ENCODE data around the gene IPCEF1.
"Not testable (repeated sequence)": the region's sequence is repeated elsewhere in the genome, so short reads cannot be mapped to it uniquely, and the experiment has no call there.

IPCEF1 gene

DNA sequence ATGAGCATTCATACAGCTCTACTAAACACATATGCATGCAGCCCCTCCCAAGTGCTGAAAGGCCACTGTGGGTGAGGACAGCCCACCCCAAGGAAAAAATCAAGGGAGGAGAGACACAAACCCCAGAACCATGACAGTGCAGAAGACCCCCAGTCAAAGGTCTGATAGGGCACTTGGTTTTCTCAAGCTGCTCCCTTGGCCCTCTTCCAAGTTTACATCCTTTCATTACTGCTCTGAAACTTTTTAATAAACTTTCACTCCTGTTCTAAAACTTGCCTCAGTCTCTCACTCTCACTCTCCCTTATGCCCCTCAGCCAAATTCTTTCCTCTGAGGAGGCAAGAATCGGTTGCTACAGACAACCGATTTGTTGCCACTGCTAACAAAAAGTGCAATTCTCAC, 24.9 kb downstream of the IPCEF1 start:
- peaks cover 11% of the 10 kb centered on the region for H3K4me1 ChIP-seq (ENCODE audit: control insufficient read depth, insufficient read depth, low read length)
- H3K36me3 ChIP-seq (ENCODE audit: control insufficient read depth, insufficient read depth, low read length): no peaks in the 10 kb centered on the region
- H3K9ac ChIP-seq (ENCODE audit: low read depth, low read length): no peak overlapping the region
- H3K4me3 ChIP-seq (ENCODE audit: low read depth, low read length): no peak overlapping the region
- no peaks in the 10 kb centered on the region for H3K9me3 ChIP-seq (ENCODE audit: control insufficient read depth, insufficient read depth, low read length)
- no peak overlapping the region for H3K27ac ChIP-seq (ENCODE audit: low read depth, low read length)
- no peaks in the 10 kb centered on the region for H3K27me3 ChIP-seq (ENCODE audit: control insufficient read depth, insufficient read depth, low read length)

- no peaks in the 10 kb centered on the region for H3K9me3 ChIP-seq (ENCODE audit: control insufficient read depth, insufficient read depth, low read length)
- H3K27ac ChIP-seq (ENCODE audit: low read depth, low read length): no peak overlapping the region
- H3K9ac ChIP-seq (ENCODE audit: low read depth, low read length): no peak overlapping the region
- H3K27me3 ChIP-seq (ENCODE audit: control insufficient read depth, insufficient read depth, low read length): no peaks in the 10 kb centered on the region
- no peak overlapping the region for H3K4me3 ChIP-seq (ENCODE audit: low read depth, low read length)
- peaks cover 11% of the 10 kb centered on the region for H3K4me1 ChIP-seq (ENCODE audit: control insufficient read depth, insufficient read depth, low read length)
- no peaks in the 10 kb centered on the region for H3K36me3 ChIP-seq (ENCODE audit: control insufficient read depth, insufficient read depth, low read length)
Observed at GRCh38 chr6:154329350-154330170, 27.0 kb downstream of the IPCEF1 start.

DNA sequence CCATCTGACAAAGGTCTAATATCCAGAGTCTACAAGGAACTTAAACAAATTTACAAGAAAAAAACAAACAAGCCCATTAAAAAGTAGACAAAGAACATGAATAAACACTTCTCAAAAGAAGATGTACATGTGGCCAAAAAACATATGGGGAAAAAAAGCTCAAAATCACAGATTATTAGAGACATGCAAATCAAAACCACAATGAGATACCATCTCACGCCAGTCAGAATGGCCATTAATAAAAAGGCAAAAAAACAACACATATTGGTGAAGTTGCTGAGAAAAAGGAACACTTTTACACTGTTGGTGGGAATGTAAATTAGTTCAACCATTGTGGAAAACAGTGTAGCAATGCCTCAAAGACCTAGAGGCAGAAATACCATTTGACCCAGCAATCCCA, 29.3 kb downstream of the IPCEF1 start:
- H3K9ac ChIP-seq (ENCODE audit: low read depth, low read length); H3K36me3 ChIP-seq (ENCODE audit: control insufficient read depth, insufficient read depth, low read length); H3K27ac ChIP-seq (ENCODE audit: low read depth, low read length); H3K4me3 ChIP-seq (ENCODE audit: low read depth, low read length); H3K9me3 ChIP-seq (ENCODE audit: control insufficient read depth, insufficient read depth, low read length); H3K27me3 ChIP-seq (ENCODE audit: control insufficient read depth, insufficient read depth, low read length): not testable (repeated sequence)
- peaks cover 11% of the 10 kb centered on the region for H3K4me1 ChIP-seq (ENCODE audit: control insufficient read depth, insufficient read depth, low read length)

GRCh38 chr6:154325142-154325541, 31.5 kb downstream of the IPCEF1 start:
- Histone ChIP-seq H3K4me1 (ENCODE audit: control insufficient read depth, insufficient read depth, low read length) (peaks cover 6% of the 10 kb centered on the region), H3K9me3 (ENCODE audit: control insufficient read depth, insufficient read depth, low read length) (no peaks in the 10 kb centered on the region), H3K27me3 (ENCODE audit: control insufficient read depth, insufficient read depth, low read length) (no peaks in the 10 kb centered on the region), H3K4me3 (ENCODE audit: low read depth, low read length) (no peak overlapping the region), H3K36me3 (ENCODE audit: control insufficient read depth, insufficient read depth, low read length) (no peaks in the 10 kb centered on the region), H3K27ac (ENCODE audit: low read depth, low read length) (no peak overlapping the region), H3K9ac (ENCODE audit: low read depth, low read length) (no peak overlapping the region)

DNA sequence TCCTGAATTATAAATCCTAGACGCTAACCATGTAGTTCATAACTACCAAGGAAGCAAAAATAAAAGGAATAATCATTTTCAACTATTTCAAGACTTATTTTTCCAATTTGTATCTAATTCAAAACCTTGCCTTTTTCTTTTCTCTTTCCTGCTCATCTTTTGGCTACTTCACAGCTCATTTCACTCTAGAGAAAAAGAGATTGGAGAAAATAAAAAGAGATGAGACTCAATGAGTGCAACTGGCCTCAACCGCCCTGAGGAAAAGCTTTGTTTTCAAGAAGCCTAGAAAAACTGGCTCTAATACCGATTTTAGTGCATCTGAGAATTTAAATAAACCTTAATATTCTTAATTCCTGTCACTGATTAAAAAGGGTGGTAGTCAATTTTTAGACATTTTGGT, 36.4 kb downstream of the IPCEF1 start:
- H3K27me3 ChIP-seq (ENCODE audit: control insufficient read depth, insufficient read depth, low read length): no peaks in the 10 kb centered on the region
- H3K36me3 ChIP-seq (ENCODE audit: control insufficient read depth, insufficient read depth, low read length): no peaks in the 10 kb centered on the region
- H3K4me3 ChIP-seq (ENCODE audit: low read depth, low read length): no peak overlapping the region
- H3K9me3 ChIP-seq (ENCODE audit: control insufficient read depth, insufficient read depth, low read length): no peaks in the 10 kb centered on the region
- H3K4me1 ChIP-seq (ENCODE audit: control insufficient read depth, insufficient read depth, low read length): no peaks in the 10 kb centered on the region
- H3K9ac ChIP-seq (ENCODE audit: low read depth, low read length): no peak overlapping the region
- no peak overlapping the region for H3K27ac ChIP-seq (ENCODE audit: low read depth, low read length)

- Histone ChIP-seq H3K4me1 (ENCODE audit: control insufficient read depth, insufficient read depth, low read length) (no peaks in the 10 kb centered on the region), H3K9me3 (ENCODE audit: control insufficient read depth, insufficient read depth, low read length) (no peaks in the 10 kb centered on the region), H3K27me3 (ENCODE audit: control insufficient read depth, insufficient read depth, low read length) (no peaks in the 10 kb centered on the region), H3K9ac (ENCODE audit: low read depth, low read length) (no peak overlapping the region), H3K4me3 (ENCODE audit: low read depth, low read length) (no peak overlapping the region), H3K36me3 (ENCODE audit: control insufficient read depth, insufficient read depth, low read length) (no peaks in the 10 kb centered on the region), H3K27ac (ENCODE audit: low read depth, low read length) (no peak overlapping the region)
Observed at GRCh38 chr6:154319231-154319858, 37.3 kb downstream of the IPCEF1 start.

DNA sequence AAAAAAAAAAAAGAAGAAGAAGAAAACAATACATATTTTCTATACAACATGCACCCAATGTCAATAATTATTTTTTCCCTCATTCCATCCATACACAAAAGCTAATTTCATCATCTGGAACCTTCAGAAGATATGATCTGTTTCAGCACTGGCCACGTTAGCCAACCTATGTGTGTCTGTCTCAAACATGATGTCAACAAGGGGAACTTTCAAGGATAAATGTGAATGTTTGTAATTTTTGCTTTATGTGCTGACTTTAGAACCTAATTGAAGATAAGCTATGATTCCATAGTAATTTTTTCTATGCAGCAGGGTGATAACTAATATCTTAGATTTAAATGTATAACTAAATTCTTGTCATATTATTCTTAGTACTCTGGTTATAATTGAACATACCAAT, 37.9 kb downstream of the IPCEF1 start:
- Histone ChIP-seq H3K9ac (ENCODE audit: low read depth, low read length) (no peak overlapping the region), H3K9me3 (ENCODE audit: control insufficient read depth, insufficient read depth, low read length) (no peaks in the 10 kb centered on the region), H3K36me3 (ENCODE audit: control insufficient read depth, insufficient read depth, low read length) (no peaks in the 10 kb centered on the region), H3K27me3 (ENCODE audit: control insufficient read depth, insufficient read depth, low read length) (no peaks in the 10 kb centered on the region), H3K4me1 (ENCODE audit: control insufficient read depth, insufficient read depth, low read length) (no peaks in the 10 kb centered on the region), H3K4me3 (ENCODE audit: low read depth, low read length) (no peak overlapping the region), H3K27ac (ENCODE audit: low read depth, low read length) (no peak overlapping the region)

- H3K27ac ChIP-seq (ENCODE audit: low read depth, low read length): no peak overlapping the region
- no peaks in the 10 kb centered on the region for H3K36me3 ChIP-seq (ENCODE audit: control insufficient read depth, insufficient read depth, low read length)
- H3K9ac ChIP-seq (ENCODE audit: low read depth, low read length): no peak overlapping the region
- H3K27me3 ChIP-seq (ENCODE audit: control insufficient read depth, insufficient read depth, low read length): no peaks in the 10 kb centered on the region
- H3K9me3 ChIP-seq (ENCODE audit: control insufficient read depth, insufficient read depth, low read length): no peaks in the 10 kb centered on the region
- no peak overlapping the region for H3K4me3 ChIP-seq (ENCODE audit: low read depth, low read length)
- H3K4me1 ChIP-seq (ENCODE audit: control insufficient read depth, insufficient read depth, low read length): no peaks in the 10 kb centered on the region
Observed at GRCh38 chr6:154316131-154316530, 40.5 kb downstream of the IPCEF1 start.

DNA sequence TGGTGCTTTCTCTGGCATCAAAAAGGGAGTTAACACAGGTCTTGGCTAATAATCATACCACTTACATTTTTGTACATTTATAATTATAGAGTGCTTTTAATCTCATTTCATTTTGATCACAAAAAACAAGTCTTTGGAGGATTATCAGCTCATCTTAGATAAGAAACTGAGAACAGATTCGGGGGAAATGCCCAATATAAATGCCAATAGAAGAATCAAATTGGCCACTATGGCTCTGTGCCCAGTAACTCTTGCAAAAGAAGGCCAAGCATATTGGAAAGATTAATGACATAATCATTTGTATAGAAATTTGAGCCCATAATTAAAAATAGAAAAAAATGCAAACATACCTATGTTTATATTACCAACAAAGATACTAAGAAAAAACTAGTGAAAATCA, 42.5 kb downstream of the IPCEF1 start:
- Histone ChIP-seq H3K9me3 (ENCODE audit: control insufficient read depth, insufficient read depth, low read length) (no peaks in the 10 kb centered on the region), H3K27me3 (ENCODE audit: control insufficient read depth, insufficient read depth, low read length) (no peaks in the 10 kb centered on the region), H3K4me3 (ENCODE audit: low read depth, low read length) (no peak overlapping the region), H3K27ac (ENCODE audit: low read depth, low read length) (no peak overlapping the region), H3K9ac (ENCODE audit: low read depth, low read length) (no peak overlapping the region), H3K36me3 (ENCODE audit: control insufficient read depth, insufficient read depth, low read length) (no peaks in the 10 kb centered on the region), H3K4me1 (ENCODE audit: control insufficient read depth, insufficient read depth, low read length) (no peaks in the 10 kb centered on the region)

DNA sequence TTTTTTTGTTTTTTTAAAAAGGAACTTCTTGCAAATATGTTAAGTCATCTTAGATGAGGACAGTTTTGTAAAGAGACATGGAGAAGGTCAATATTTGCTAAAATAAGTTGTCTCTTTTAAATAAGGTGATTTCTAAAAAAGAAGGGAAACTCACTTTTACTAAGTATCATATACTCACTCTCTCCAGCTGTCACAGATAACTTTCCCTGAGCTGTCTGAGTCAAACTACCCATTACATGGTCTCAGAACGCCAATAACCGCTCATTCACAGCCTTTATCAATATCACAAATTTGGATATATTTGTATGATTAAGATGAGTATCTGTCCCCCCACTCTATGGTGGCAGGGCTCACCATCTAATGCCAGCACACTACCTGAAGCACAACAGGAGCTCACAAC, 47.6 kb downstream of the IPCEF1 start:
- Histone ChIP-seq H3K4me1 (ENCODE audit: control insufficient read depth, insufficient read depth, low read length) (no peaks in the 10 kb centered on the region), H3K9me3 (ENCODE audit: control insufficient read depth, insufficient read depth, low read length) (no peaks in the 10 kb centered on the region), H3K4me3 (ENCODE audit: low read depth, low read length) (no peak overlapping the region), H3K27me3 (ENCODE audit: control insufficient read depth, insufficient read depth, low read length) (no peaks in the 10 kb centered on the region), H3K9ac (ENCODE audit: low read depth, low read length) (no peak overlapping the region), H3K27ac (ENCODE audit: low read depth, low read length) (no peak overlapping the region), H3K36me3 (ENCODE audit: control insufficient read depth, insufficient read depth, low read length) (no peaks in the 10 kb centered on the region)

DNA sequence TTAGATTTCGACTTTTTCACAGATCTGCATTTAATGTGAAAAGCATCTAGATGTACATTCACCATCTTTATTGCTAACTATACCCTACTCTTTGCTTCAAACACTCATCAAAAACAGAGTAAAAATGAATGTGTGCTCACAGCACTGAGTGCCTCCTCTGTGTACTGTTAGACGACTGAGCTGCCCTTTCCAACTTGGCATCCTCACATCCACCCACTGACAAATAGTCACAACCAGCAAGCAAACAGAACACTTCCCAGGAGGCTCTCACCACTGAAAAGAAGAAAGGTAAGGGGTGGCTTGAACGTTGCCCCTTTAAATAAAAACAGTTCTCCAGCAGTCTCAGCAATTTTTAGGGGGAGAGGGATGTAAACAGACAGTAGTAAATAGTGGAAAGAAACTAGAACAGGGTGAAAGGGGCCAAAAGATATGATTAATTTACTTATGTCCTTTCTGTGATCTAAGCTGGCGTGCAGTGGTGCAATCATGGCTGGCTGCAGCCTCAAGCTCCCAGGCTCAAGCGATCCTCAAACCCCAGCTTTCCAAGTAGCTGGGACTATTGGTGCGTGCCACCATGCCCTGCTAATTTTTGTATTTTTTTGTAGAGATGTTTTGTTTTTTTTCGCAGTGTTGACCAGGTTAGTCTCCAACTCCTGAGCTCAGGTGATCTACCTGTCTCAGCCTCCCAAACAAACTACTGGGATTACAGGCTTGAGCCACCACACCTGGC, 48.7 kb downstream of the IPCEF1 start:
- Histone ChIP-seq H3K27ac (ENCODE audit: low read depth, low read length) (no peak overlapping the region), H3K9ac (ENCODE audit: low read depth, low read length) (no peak overlapping the region), H3K9me3 (ENCODE audit: control insufficient read depth, insufficient read depth, low read length) (no peaks in the 10 kb centered on the region), H3K36me3 (ENCODE audit: control insufficient read depth, insufficient read depth, low read length) (no peaks in the 10 kb centered on the region), H3K4me3 (ENCODE audit: low read depth, low read length) (no peak overlapping the region), H3K27me3 (ENCODE audit: control insufficient read depth, insufficient read depth, low read length) (no peaks in the 10 kb centered on the region), H3K4me1 (ENCODE audit: control insufficient read depth, insufficient read depth, low read length) (no peaks in the 10 kb centered on the region)

All from HUES48 (cell line).